Bronchial epithelial cell (primary cell): ENCODE measurements around the gene DCAF8. TPM values are rescaled to one million over a fixed set of nuclear protein-coding genes. Genes with fewer than 3 reads are reported as not detected.

ENCODE experiments used
- DNase-seq: peaks from one replicate; pipeline ENCODE4 v3.0.0-alpha.2; 2010; ENCODE audit warnings: low read depth
- FAIRE-seq: peaks from 2 replicates; lab custom pipeline; 2011; peaks lifted over from hg19 to GRCh38; lab: Jason Lieb, UNC
- H3K27me3 ChIP-seq: 2 replicates; pipeline ENCODE4 v1.5.1; 2011; ENCODE audit warnings: low read length; ENCODE audit not compliant: control insufficient read depth, insufficient read depth
- H3K36me3 ChIP-seq: 2 replicates; pipeline ENCODE4 v1.5.1; 2011; ENCODE audit warnings: low read length; ENCODE audit not compliant: control insufficient read depth, insufficient read depth
- H3K4me3 ChIP-seq: 2 replicates; pipeline ENCODE4 v1.5.1; 2011; ENCODE audit warnings: mild to moderate bottlenecking, low read depth, low read length, control low read depth
- CTCF ChIP-seq: IDR thresholded peaks from 2 replicates; pipeline ENCODE4 v1.5.1; 2011; ENCODE audit warnings: mild to moderate bottlenecking, moderate library complexity, low read length, control low read depth, inconsistent platforms; ENCODE audit not compliant: insufficient read depth, severe bottlenecking
- total RNA-seq: library from RNA; depleted of rRNA; stranded (reverse); fragments of >200 nt; gene quantifications from 2 replicates; pipeline ENCODE4 v1.2.1, GENCODE V29; 2014

DCAF8 gene
- total RNA-seq, 1 donor from 2014 or later, result 57.4 TPM

GRCh38 chr1:160284782-160285344 is 22.5 kb upstream of the DCAF8 start, which contains the start of gene PEX19:
TSS of gene PEX19 (minus strand) at chr1:160285133. CDS start at chr1:160285124, 9 bp downstream.
- TF ChIP-seq CTCF, result no peak
- no peaks in the 10 kb centered on the region for H3K27me3 ChIP-seq
- DNase-seq (peak; percentile 85), FAIRE-seq (no peak)
- H3K36me3 ChIP-seq, result peaks cover 13% of the 10 kb centered on the region
- peak within 1 kb of the TSS; percentile 90 for H3K4me3 ChIP-seq

- Histone ChIP-seq H3K27me3 (no peaks in the 10 kb centered on the region), H3K36me3 (peaks cover 11% of the 10 kb centered on the region), H3K4me3 (peak overlapping the region; percentile 90)
- FAIRE-seq, result peak; percentile 70
- peak; percentile 67 for DNase-seq
- TF ChIP-seq CTCF, result no peak
Observed at GRCh38 chr1:160284220-160284781, 22.0 kb upstream of the DCAF8 start.

- Histone ChIP-seq H3K36me3 (peaks cover 15% of the 10 kb centered on the region), H3K4me3 (no peak overlapping the region), H3K27me3 (no peaks in the 10 kb centered on the region)
- FAIRE-seq (no peak), DNase-seq (no peak)
- no peak for TF ChIP-seq CTCF
Observed at GRCh38 chr1:160282807-160283206, 20.5 kb upstream of the DCAF8 start.

GRCh38 chr1:160277987-160278386 is 15.6 kb upstream of the DCAF8 start:
- TF ChIP-seq CTCF, result no peak
- Histone ChIP-seq H3K36me3 (peaks cover 18% of the 10 kb centered on the region), H3K4me3 (no peak overlapping the region), H3K27me3 (no peaks in the 10 kb centered on the region)
- no peak for DNase-seq
- no peak for FAIRE-seq

GRCh38 chr1:160277330-160277729 is 15.0 kb upstream of the DCAF8 start:
- H3K4me3 ChIP-seq, result no peak overlapping the region

More at GRCh38 chr1:160277330-160277729, 15.0 kb upstream of the DCAF8 start:
- no peak for FAIRE-seq
- no peak for TF ChIP-seq CTCF
- no peak for DNase-seq
- Histone ChIP-seq H3K36me3 (peaks cover 18% of the 10 kb centered on the region), H3K27me3 (no peaks in the 10 kb centered on the region)
